Measurements from ENCODE around the gene RYR3. TPM values are rescaled to one million over a fixed set of nuclear protein-coding genes. Genes with fewer than 3 reads are reported as not detected.

Gene RYR3
- total and polyA plus RNA-seq, 9 donors: 11.9 to 48.1 (median 33.2) TPM

DNA sequence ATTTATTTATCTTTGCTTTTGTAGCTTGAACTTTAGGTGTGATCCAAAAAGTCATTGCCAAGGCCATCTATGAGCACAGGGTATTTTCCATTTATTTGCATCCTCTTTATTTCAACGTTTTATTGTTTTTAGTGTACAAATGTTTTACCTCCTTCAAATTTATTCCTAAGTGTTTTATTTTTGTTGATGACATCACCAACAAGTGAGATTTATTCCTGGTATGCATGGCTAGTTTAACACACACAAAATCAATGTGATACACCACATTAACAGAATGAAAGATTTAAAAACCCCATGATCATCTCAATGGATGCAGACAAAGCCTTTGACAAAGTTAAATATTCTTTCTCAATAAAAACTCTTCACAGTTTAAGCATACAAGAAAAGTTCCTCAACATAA, 591.3 kb downstream of the RYR3 start:
- WGBS (ENCODE audit: insufficient coverage): no CpG with 5 or more reads among the region's 1 CpG

GRCh38 chr15:33903661-33904060, 592.9 kb downstream of the RYR3 start:
- Histone ChIP-seq H3K27me3 (ENCODE audit: control insufficient read depth, insufficient read depth, low read length) (no peaks in the 10 kb centered on the region), H3K36me3 (ENCODE audit: control insufficient read depth, insufficient read depth, low read length) (no peaks in the 10 kb centered on the region), H3K27ac (ENCODE audit: low read length) (no peak overlapping the region), H3K4me1 (ENCODE audit: control insufficient read depth, insufficient read depth, low read length) (no peaks in the 10 kb centered on the region), H3K9me3 (replicated peaks; ENCODE audit: control insufficient read depth, low read depth, low read length) (no peaks in the 10 kb centered on the region), H3K4me3 (ENCODE audit: low read length) (no peak overlapping the region)
- WGBS (ENCODE audit: insufficient coverage): 80% methylated on average over 1 of the region's 2 CpGs
- DNase-seq: no peak

More for the DNA sequence above, 591.3 kb downstream of the RYR3 start:
- H3K27me3 ChIP-seq (ENCODE audit: control insufficient read depth, insufficient read depth, low read length): no peaks in the 10 kb centered on the region
- no peak for DNase-seq
- H3K9me3 ChIP-seq (replicated peaks; ENCODE audit: control insufficient read depth, low read depth, low read length): no peaks in the 10 kb centered on the region
- H3K4me3 ChIP-seq (ENCODE audit: low read length): no peak overlapping the region
- H3K27ac ChIP-seq (ENCODE audit: low read length): no peak overlapping the region
- H3K36me3 ChIP-seq (ENCODE audit: control insufficient read depth, insufficient read depth, low read length): no peaks in the 10 kb centered on the region
- H3K4me1 ChIP-seq (ENCODE audit: control insufficient read depth, insufficient read depth, low read length): no peaks in the 10 kb centered on the region

DNA sequence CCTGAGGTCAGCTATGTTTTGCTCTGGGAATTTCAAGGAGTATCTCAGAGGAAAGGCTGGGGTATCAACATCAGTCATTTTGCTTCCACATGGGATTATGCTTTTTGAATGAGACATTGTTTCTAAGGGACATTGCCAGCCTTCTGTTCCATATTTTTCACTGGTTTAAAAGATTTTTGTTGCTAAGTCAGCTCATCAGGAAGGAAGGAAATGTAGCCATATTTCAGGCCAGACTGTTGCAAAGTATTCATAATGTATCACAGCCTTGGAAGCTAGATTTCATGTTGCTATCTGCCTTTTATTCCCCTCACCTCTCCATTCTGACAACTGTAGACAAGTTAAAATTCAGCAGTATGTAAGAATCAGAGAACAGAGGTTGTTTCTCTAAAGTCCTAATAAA, 596.6 kb downstream of the RYR3 start:
- H3K4me1 ChIP-seq (ENCODE audit: control insufficient read depth, insufficient read depth, low read length): no peaks in the 10 kb centered on the region
- no peaks in the 10 kb centered on the region for H3K27me3 ChIP-seq (ENCODE audit: control insufficient read depth, insufficient read depth, low read length)
- no peaks in the 10 kb centered on the region for H3K9me3 ChIP-seq (replicated peaks; ENCODE audit: control insufficient read depth, low read depth, low read length)
- no peaks in the 10 kb centered on the region for H3K36me3 ChIP-seq (ENCODE audit: control insufficient read depth, insufficient read depth, low read length)
- no peak overlapping the region for H3K4me3 ChIP-seq (ENCODE audit: low read length)
- no peak overlapping the region for H3K27ac ChIP-seq (ENCODE audit: low read length)
- peak; percentile 2 for DNase-seq

DNA sequence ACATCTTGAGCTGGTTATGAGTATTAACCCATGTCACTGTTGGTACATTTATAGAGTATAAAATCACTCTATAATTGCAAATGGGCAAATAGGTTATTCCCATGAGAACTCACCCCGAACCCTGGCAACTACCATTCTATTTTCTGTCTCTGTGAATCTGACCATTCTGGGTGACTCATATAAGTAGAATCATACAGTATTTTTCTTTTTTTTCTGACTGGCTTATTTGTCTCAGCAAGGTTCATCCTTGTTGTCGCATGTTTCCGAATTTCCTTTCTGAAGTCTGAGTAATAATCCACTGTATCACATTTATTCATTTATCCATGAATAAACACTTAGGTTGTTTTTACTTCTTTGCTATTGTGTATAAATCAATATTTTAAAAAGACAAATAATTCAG, 597.6 kb downstream of the RYR3 start:
- no peaks in the 10 kb centered on the region for H3K36me3 ChIP-seq (ENCODE audit: control insufficient read depth, insufficient read depth, low read length)
- no peak for DNase-seq
- no CpG with 5 or more reads among the region's 3 CpGs for WGBS (ENCODE audit: insufficient coverage)
- H3K4me1 ChIP-seq (ENCODE audit: control insufficient read depth, insufficient read depth, low read length): no peaks in the 10 kb centered on the region
- no peaks in the 10 kb centered on the region for H3K27me3 ChIP-seq (ENCODE audit: control insufficient read depth, insufficient read depth, low read length)
- no peaks in the 10 kb centered on the region for H3K9me3 ChIP-seq (replicated peaks; ENCODE audit: control insufficient read depth, low read depth, low read length)
- H3K27ac ChIP-seq (ENCODE audit: low read length): no peak overlapping the region
- no peak overlapping the region for H3K4me3 ChIP-seq (ENCODE audit: low read length)

GRCh38 chr15:33910741-33911140, 600.0 kb downstream of the RYR3 start:
- Histone ChIP-seq H3K4me1 (ENCODE audit: control insufficient read depth, insufficient read depth, low read length) (no peaks in the 10 kb centered on the region), H3K36me3 (ENCODE audit: control insufficient read depth, insufficient read depth, low read length) (no peaks in the 10 kb centered on the region), H3K27me3 (ENCODE audit: control insufficient read depth, insufficient read depth, low read length) (no peaks in the 10 kb centered on the region), H3K27ac (ENCODE audit: low read length) (no peak overlapping the region), H3K4me3 (ENCODE audit: low read length) (no peak overlapping the region), H3K9me3 (replicated peaks; ENCODE audit: control insufficient read depth, low read depth, low read length) (no peaks in the 10 kb centered on the region)
- no peak for DNase-seq
- 86% methylated on average over 1 of the region's 3 CpGs for WGBS (ENCODE audit: insufficient coverage)

DNA sequence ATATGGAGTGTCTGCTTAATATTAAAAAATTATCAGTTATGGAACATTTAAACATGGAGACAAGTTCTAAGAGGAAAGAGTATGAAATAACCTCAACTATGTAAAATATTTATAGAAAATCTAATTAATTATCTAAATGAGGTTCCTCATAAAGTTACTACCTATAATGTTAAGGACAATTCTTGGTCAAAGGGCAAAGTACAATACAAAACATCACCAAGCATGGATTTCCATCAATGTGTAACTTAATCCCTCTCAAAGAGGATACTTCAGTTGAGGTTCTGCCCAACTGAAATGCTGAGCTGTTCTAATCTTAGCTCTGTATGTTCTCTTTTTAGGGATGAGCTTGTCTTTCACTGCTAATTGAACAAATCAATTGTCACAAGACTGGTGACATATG, 601.6 kb downstream of the RYR3 start:
- no peaks in the 10 kb centered on the region for H3K27me3 ChIP-seq (ENCODE audit: control insufficient read depth, insufficient read depth, low read length)
- no peaks in the 10 kb centered on the region for H3K4me1 ChIP-seq (ENCODE audit: control insufficient read depth, insufficient read depth, low read length)
- DNase-seq: no peak
- H3K27ac ChIP-seq (ENCODE audit: low read length): no peak overlapping the region
- no peaks in the 10 kb centered on the region for H3K9me3 ChIP-seq (replicated peaks; ENCODE audit: control insufficient read depth, low read depth, low read length)
- H3K4me3 ChIP-seq (ENCODE audit: low read length): no peak overlapping the region
- H3K36me3 ChIP-seq (ENCODE audit: control insufficient read depth, insufficient read depth, low read length): no peaks in the 10 kb centered on the region

DNA sequence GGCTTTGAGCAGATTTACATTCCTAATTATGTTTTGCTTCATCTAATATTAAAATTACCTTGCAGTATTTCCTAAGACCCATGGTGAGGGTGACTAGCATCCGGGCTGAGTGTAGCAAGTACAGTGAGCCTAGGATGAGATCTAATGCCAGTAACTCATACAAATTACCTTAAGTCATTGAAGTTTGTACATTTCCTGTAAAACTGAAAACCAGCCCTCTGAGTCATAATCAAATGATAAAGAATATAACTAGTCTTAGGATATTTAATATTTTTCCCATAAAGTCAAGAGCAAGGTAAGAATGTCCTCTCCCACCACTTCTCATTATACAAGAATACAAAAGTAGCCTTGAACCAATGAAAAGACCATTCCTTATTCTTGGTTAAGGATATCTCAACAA, 602.7 kb downstream of the RYR3 start:
- no peak overlapping the region for H3K4me3 ChIP-seq (ENCODE audit: low read length)
- no peaks in the 10 kb centered on the region for H3K4me1 ChIP-seq (ENCODE audit: control insufficient read depth, insufficient read depth, low read length)
- H3K9me3 ChIP-seq (replicated peaks; ENCODE audit: control insufficient read depth, low read depth, low read length): no peaks in the 10 kb centered on the region
- no CpG with 5 or more reads among the region's 1 CpG for WGBS (ENCODE audit: insufficient coverage)
- no peaks in the 10 kb centered on the region for H3K27me3 ChIP-seq (ENCODE audit: control insufficient read depth, insufficient read depth, low read length)
- no peak for DNase-seq
- H3K27ac ChIP-seq (ENCODE audit: low read length): no peak overlapping the region
- H3K36me3 ChIP-seq (ENCODE audit: control insufficient read depth, insufficient read depth, low read length): no peaks in the 10 kb centered on the region

Other genes starting within 250 kb of the RYR3 start
- 1.6 TPM for gene FMN1, start 116.3 kb upstream of the RYR3 start, total RNA-seq
- gene FMN1, start 116.3 kb upstream of the RYR3 start, polyA plus RNA-seq (ENCODE audit: insufficient read depth in 1 of 8, insufficient read length in 8 of 8, low replicate concordance in 1 of 8): 1 to 10 TPM in 5 of 8 donors, under 1 TPM in 3; 0.50 to 3.5 (median 1.0) TPM